Gastroesophageal sphincter (tissue), 4 donors: ENCODE results near the gene EP300. TPM values are rescaled to one million over a fixed set of nuclear protein-coding genes. Genes with fewer than 3 reads are reported as not detected.
"Not testable (repeated sequence)": the region's sequence is repeated elsewhere in the genome, so short reads cannot be mapped to it uniquely, and the experiment has no call there.

Experiments used
- ATAC-seq: fragments of 150-250 bp; one replicate; pipeline ENCODE4 v1.9.1; 2016; ENCODE audit warnings: mild to moderate bottlenecking, moderate library complexity
- H3K27ac ChIP-seq, 4 donors: fragments of 200-600 bp; sonication (generic) in 3 of 4; 1 replicate in 3 of 4; 2 replicates in 1 of 4; pipeline ENCODE4 v1.5.1; 2016 to 2019
- H3K27me3 ChIP-seq: fragments of 200-600 bp; sonication (generic); one replicate; pipeline ENCODE4 v1.5.1; 2019
- H3K36me3 ChIP-seq, 2 donors: fragments of 200-600 bp; sonication (generic); one replicate each; pipeline ENCODE4 v1.5.1; 2019; ENCODE audit warnings: control low read depth in 1 of 2
- H3K4me1 ChIP-seq, 3 donors: fragments of 200-600 bp; sonication (generic); 1 replicate in 2 of 3; 2 replicates in 1 of 3; pipeline ENCODE4 v1.5.1; 2016 to 2019; ENCODE audit warnings: control low read depth in 2 of 3
- H3K4me3 ChIP-seq, 2 donors: fragments of 200-600 bp; sonication (generic); one replicate each; pipeline ENCODE4 v1.5.1; 2019; ENCODE audit warnings: mild to moderate bottlenecking in 1 of 2, moderate library complexity in 1 of 2
- H3K9me3 ChIP-seq, 3 donors: fragments of 200-600 bp; sonication (generic); one replicate each; pipeline ENCODE4 v1.5.1; 2017 to 2019; ENCODE audit warnings: control low read depth in 2 of 3
- EP300 ChIP-seq: sonication (generic); formaldehyde crosslinking; IDR thresholded peaks from one replicate; pipeline ENCODE4 v1.6.1; 2017; ENCODE audit warnings: antibody characterized with exemption, mild to moderate bottlenecking
- POLR2A ChIP-seq, 2 donors: fragments of 450-650 bp; IDR thresholded peaks; one replicate each; pipeline ENCODE4 v1.6.1; 2017; ENCODE audit warnings: antibody characterized with exemption in 2 of 2, mild to moderate bottlenecking in 2 of 2, moderate library complexity in 1 of 2
- POLR2AphosphoS5 ChIP-seq: sonication (generic); formaldehyde crosslinking; IDR thresholded peaks from one replicate; pipeline ENCODE4 v1.6.1; 2017; ENCODE audit warnings: antibody characterized with exemption
- WGBS, 2 donors: methylation state at CpG; one replicate each; pipeline ENCODE4 v1.1.5; 2018; ENCODE audit warnings: low coverage in 1 of 2; 5-methylcytosine and 5-hydroxymethylcytosine counted together
- total RNA-seq, 4 donors: library from RNA; depleted of rRNA; stranded (reverse); fragments of >200 nt; gene quantifications; one replicate each; pipeline ENCODE4 v1.1.0, GENCODE V29; 2016
- TF ChIP-seq, protein P1 (sequence below), 4 experiments: fragments of 200-600 bp in 2 of 4; fragments of 450-650 bp in 2 of 4; sonication (generic) in 1 of 4; IDR thresholded peaks; one replicate each; pipeline ENCODE4 v1.5.1; 2017 to 2019; ENCODE audit warnings: antibody characterized with exemption in 4 of 4, mild to moderate bottlenecking in 2 of 4, moderate library complexity in 2 of 4

EP300 gene
- total RNA-seq, 4 donors from 2014 or later = 57.8 to 107 (median 79.2) TPM

DNA sequence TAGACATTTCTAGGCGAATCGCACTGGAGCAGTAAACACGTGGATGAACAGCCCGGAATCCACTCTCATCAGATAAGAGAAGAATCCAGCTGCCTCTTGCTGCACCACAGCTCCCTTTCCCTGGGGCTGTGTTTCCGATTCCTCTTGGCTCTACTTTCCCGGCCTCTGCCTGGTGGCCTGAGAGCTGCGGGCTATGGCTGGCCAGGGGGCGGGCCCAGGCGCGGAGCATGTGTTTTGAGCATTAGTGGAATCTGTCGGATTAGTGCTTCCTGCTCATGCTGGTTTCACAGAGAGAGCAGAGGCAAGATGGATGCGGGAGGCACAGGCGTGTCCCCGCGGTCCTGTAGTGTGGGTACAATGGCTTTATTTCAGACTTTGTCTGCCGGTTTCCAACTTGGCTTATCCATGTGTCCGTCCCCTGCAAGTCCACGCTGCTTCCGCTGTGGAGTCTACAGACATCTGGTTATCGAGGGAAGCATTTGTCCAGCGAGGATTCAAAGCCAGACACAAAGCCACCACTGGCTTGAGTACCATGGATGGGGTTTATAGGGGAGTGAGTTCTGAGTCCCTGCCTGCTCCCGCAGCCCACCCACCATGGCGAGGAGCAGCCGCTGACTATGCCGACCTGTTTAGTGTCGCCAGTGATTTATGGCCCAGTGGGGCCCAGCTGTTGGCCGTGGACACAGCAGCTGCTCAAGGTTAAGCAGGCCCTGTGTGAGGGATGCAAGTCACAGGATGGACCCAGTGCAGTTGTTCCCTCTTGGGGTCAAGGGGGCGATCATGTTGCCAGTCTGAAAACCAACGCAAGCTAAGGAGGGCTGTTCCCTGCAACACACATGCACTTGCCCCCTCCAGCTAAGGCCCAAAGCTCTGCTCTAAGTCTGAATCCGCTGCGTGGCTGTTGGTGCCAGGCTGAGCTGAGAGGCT, 43.3 kb upstream of the EP300 start:
- WGBS, 2 donors = 8 to 16% methylated on average over 2 to 7 of the region's 31 CpGs
- H3K4me3 ChIP-seq = peak overlapping the region; percentile 3 to 38
- no peak for TF ChIP-seq POLR2AphosphoS5
- TF ChIP-seq, protein P1, sequence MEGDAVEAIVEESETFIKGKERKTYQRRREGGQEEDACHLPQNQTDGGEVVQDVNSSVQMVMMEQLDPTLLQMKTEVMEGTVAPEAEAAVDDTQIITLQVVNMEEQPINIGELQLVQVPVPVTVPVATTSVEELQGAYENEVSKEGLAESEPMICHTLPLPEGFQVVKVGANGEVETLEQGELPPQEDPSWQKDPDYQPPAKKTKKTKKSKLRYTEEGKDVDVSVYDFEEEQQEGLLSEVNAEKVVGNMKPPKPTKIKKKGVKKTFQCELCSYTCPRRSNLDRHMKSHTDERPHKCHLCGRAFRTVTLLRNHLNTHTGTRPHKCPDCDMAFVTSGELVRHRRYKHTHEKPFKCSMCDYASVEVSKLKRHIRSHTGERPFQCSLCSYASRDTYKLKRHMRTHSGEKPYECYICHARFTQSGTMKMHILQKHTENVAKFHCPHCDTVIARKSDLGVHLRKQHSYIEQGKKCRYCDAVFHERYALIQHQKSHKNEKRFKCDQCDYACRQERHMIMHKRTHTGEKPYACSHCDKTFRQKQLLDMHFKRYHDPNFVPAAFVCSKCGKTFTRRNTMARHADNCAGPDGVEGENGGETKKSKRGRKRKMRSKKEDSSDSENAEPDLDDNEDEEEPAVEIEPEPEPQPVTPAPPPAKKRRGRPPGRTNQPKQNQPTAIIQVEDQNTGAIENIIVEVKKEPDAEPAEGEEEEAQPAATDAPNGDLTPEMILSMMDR (IDR thresholded peaks at IDR 0.05) = no peak
- no peak for TF ChIP-seq EP300
- TF ChIP-seq POLR2A (IDR thresholded peaks at IDR 0.05) = no peak
- no peaks in the 10 kb centered on the region for H3K27me3 ChIP-seq
- H3K36me3 ChIP-seq = no peaks in the 10 kb centered on the region
- ATAC-seq = peak; percentile 89
- H3K27ac ChIP-seq = peak overlapping the region in 3 of 4 donors; percentile 51 to 72 (median 66)
- no peaks in the 10 kb centered on the region for H3K9me3 ChIP-seq
- peaks cover 0 to 15% (median 8%) of the 10 kb centered on the region in 3 donors for H3K4me1 ChIP-seq

DNA sequence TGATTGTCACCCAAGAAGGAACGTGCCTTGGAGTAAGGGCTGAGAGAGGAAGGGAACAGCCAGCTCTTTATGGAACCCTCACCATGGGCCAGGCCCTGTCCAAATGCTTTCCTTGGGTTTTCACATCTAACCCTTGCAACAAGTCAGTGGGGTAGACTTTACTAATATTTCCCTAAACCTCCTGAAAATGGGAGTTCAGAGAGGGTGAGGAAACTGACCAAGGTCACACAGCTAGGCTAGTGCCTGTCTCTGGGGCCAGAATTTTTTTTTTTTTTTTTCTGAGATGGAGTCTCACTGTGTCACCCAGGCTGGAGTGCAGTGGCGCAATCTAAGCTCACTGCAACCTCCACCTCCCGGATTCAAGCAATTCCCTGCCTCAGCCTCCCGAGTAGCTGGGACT, 42.6 kb upstream of the EP300 start:
- not testable (repeated sequence) for H3K36me3 ChIP-seq, H3K27me3 ChIP-seq, H3K4me3 ChIP-seq, ATAC-seq, H3K9me3 ChIP-seq
- H3K27ac ChIP-seq = peak overlapping the region in 2 of 4 donors; percentile 51 to 66
- H3K4me1 ChIP-seq = peaks cover 0 to 15% (median 8%) of the 10 kb centered on the region in 3 donors
- WGBS, 2 donors = 50 to 100% methylated on average over 1 of the region's 4 CpGs

DNA sequence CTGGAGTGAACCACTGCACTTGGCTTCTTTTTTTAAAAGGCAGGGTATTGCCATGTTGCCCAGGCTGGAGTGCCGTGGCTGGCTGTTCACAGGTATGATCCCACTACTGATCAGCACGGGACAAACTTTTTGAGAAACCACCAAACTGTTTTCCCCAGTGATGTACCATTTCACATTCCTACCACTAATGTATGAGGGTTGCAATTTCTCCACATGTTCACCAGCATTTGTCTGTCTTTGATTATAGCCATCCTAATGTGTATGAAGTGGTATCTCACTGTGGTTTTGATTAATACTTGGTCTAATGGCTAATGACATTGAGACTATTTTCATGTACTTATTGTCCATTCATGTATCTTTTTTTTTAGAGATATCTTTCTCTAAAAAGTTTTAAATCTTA, 41.5 kb upstream of the EP300 start:
- 100% methylated on average over 1 of the region's 2 CpGs; no CpG with 5 or more reads in 1 of the 2 donors for WGBS, 2 donors
- ATAC-seq = no peak
- Histone ChIP-seq H3K9me3 (no peaks in the 10 kb centered on the region), H3K27me3 (no peaks in the 10 kb centered on the region), H3K36me3 (no peaks in the 10 kb centered on the region), H3K4me3 (no peak overlapping the region), H3K4me1 (peaks cover 0 to 15% (median 8%) of the 10 kb centered on the region in 3 donors), H3K27ac (no peak overlapping the region)
- TF ChIP-seq EP300 (no peak), POLR2AphosphoS5 (no peak), POLR2A (IDR thresholded peaks at IDR 0.05) (no peak)
- TF ChIP-seq, protein P1 (IDR thresholded peaks at IDR 0.05) = no peak

DNA sequence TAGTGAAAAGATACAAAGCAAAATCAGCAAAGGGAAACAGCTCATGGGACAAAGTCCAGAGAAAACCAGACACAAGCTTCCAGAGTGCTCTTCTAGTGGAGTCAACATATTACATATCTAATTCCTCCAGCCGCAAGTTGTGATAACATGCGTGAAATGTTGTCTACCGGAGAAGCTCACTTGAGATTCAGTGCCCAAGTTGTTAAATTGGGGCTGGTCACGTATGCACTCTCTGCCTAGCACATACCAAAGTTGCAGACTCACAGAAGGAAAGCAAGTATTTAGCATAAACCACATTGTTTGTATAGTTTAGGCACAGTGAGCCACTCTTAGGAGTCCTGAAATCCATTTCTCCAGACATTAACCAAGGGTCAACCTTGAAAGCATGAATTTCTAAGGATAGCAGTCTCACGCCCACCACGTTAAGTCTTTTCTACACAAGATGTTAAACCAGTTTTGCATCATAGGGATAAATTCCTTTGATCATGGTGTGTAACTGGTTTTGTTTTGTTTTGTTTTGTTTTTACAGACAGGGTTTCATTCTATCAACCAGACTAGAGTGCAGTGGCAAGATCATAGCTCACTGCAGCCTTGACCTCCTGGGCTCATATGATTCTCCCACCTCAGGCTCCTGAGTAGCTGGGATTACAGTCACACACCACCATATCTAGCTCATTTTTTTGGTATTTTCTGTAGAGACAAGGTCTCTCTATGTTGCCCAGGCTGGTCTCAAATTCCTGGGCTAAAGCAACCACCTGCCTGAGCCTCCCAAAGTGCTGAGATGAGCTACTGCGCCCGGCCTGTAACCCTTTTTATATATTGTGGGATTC, 39.5 kb upstream of the EP300 start:
- Histone ChIP-seq H3K36me3 (no peaks in the 10 kb centered on the region), H3K9me3 (no peaks in the 10 kb centered on the region), H3K27me3 (no peaks in the 10 kb centered on the region), H3K4me3 (no peak overlapping the region), H3K4me1 (peaks cover 0 to 15% (median 8%) of the 10 kb centered on the region in 3 donors), H3K27ac (no peak overlapping the region)
- 87 to 93% methylated on average over 8 of the region's 8 CpGs for WGBS, 2 donors
- ATAC-seq = no peak
- TF ChIP-seq, protein P1 (IDR thresholded peaks at IDR 0.05) = no peak
- no peak for TF ChIP-seq POLR2A (IDR thresholded peaks at IDR 0.05)
- TF ChIP-seq POLR2AphosphoS5 = no peak
- TF ChIP-seq EP300 = no peak

DNA sequence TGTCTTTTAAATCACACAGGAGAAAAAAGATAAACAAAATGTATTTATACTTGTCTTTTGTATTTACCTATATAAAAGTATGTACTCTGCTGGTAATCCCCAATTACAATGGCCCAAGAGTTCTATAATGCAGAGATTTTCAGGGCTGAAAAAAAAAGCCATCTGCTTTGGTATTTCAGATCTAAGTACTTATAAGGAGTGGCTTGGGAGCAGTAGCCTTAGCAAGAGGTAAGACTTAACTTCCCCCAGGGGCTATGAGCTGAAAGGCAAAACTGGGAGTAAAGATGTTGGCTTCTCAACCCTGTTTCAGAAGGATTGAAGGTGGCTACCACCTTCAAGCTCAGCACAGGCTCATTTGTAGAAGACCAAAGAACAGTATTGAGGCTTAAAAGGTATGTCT, 35.3 kb upstream of the EP300 start:
- H3K4me3 ChIP-seq = no peak overlapping the region
- H3K36me3 ChIP-seq = no peaks in the 10 kb centered on the region
- H3K27me3 ChIP-seq = no peaks in the 10 kb centered on the region
- H3K4me1 ChIP-seq = no peaks in the 10 kb centered on the region
- H3K27ac ChIP-seq = no peak overlapping the region
- ATAC-seq = no peak
- no peak for TF ChIP-seq POLR2AphosphoS5
- TF ChIP-seq, protein P1 (IDR thresholded peaks at IDR 0.05) = no peak
- no peak for TF ChIP-seq POLR2A (IDR thresholded peaks at IDR 0.05)
- TF ChIP-seq EP300 = no peak
- H3K9me3 ChIP-seq = no peaks in the 10 kb centered on the region
